WTC11 (cell line): Measurements from ENCODE around the gene FANK1. TPM values are rescaled to one million over a fixed set of nuclear protein-coding genes. Genes with fewer than 3 reads are reported as not detected.
"Not testable (repeated sequence)": the region's sequence is repeated elsewhere in the genome, so short reads cannot be mapped to it uniquely, and the experiment has no call there.

Experiments
- ATAC-seq: fragments of 200-7000 bp; cut with Tn5 transposase; 2 replicates; pipeline ENCODE4 v1.10.0; 2021; ENCODE audit warnings: mild to moderate bottlenecking, moderate library complexity
- CTCF ChIA-PET: fragments of 300-600 bp; sonication (Branson Sonifier 250); formaldehyde crosslinking; loops from one replicate; lab custom pipeline; 2021; ENCODE audit warnings: antibody characterized with exemption; lab: Charles Lee
- POLR2A ChIA-PET: fragments of 350-600 bp; sonication (Branson Sonifier 250); formaldehyde crosslinking; loops from one replicate; lab custom pipeline; 2021; ENCODE audit warnings: antibody characterized with exemption; lab: Charles Lee
- DNase-seq: peaks from one replicate; pipeline ENCODE4 v3.0.0; 2021; ENCODE audit warnings: low spot score
- H3K27ac Mint-ChIP-seq: 2 replicates; pipeline ENCODE4 v1.8.0; 2021; ENCODE audit warnings: mixed read lengths
- H3K27me3 Mint-ChIP-seq: 2 replicates; pipeline ENCODE4 v1.8.0; 2021; ENCODE audit warnings: low read depth, mild to moderate bottlenecking, moderate library complexity, mixed read lengths
- H3K36me3 Mint-ChIP-seq: 2 replicates; pipeline ENCODE4 v1.8.0; 2021; ENCODE audit warnings: mixed read lengths
- H3K4me1 Mint-ChIP-seq: 2 replicates; pipeline ENCODE4 v1.8.0; 2022; ENCODE audit warnings: mixed read lengths
- H3K4me3 Mint-ChIP-seq: 2 replicates; pipeline ENCODE4 v1.8.0; 2021; ENCODE audit warnings: mild to moderate bottlenecking, moderate library complexity, mixed read lengths
- H3K9me3 Mint-ChIP-seq: 2 replicates; pipeline ENCODE4 v1.8.0; 2021; ENCODE audit warnings: mixed read lengths
- ATF1 ChIP-seq: sonication (generic); formaldehyde crosslinking; IDR thresholded peaks from 2 replicates; pipeline ENCODE4 v1.8.1; 2023; ENCODE audit warnings: mild to moderate bottlenecking, moderate library complexity, missing genetic modification reagents
- ELF4 ChIP-seq: sonication (generic); formaldehyde crosslinking; IDR thresholded peaks from 2 replicates; pipeline ENCODE4 v1.8.1; 2022; ENCODE audit warnings: low read depth, mild to moderate bottlenecking, moderate library complexity, missing genetic modification reagents
- FOXJ3 ChIP-seq: sonication (generic); formaldehyde crosslinking; IDR thresholded peaks from 2 replicates; pipeline ENCODE4 v1.9.0; 2021; ENCODE audit warnings: missing genetic modification reagents, mild to moderate bottlenecking, borderline replicate concordance
- FOXK1 ChIP-seq: sonication (generic); formaldehyde crosslinking; IDR thresholded peaks from 2 replicates; pipeline ENCODE4 v1.8.0; 2022; ENCODE audit warnings: mild to moderate bottlenecking, moderate library complexity, missing genetic modification reagents
- FOXP1 ChIP-seq: sonication (generic); formaldehyde crosslinking; IDR thresholded peaks from 2 replicates; pipeline ENCODE4 v1.8.0; 2022; ENCODE audit warnings: missing genetic modification reagents, mild to moderate bottlenecking, moderate library complexity, borderline replicate concordance
- MXD4 ChIP-seq: fragments of 250-450 bp; sonication (Bioruptor Pico); IDR thresholded peaks from 2 replicates; pipeline ENCODE4 v1.8.0; 2021; ENCODE audit warnings: mild to moderate bottlenecking, moderate library complexity, borderline replicate concordance
- NR1H2 ChIP-seq: sonication (generic); formaldehyde crosslinking; IDR thresholded peaks from 2 replicates; pipeline ENCODE4 v1.9.0; 2021; ENCODE audit warnings: mild to moderate bottlenecking, moderate library complexity, missing genetic modification reagents
- NR2C2 ChIP-seq: sonication (generic); formaldehyde crosslinking; IDR thresholded peaks from 2 replicates; pipeline ENCODE4 v1.8.0; 2022; ENCODE audit warnings: mild to moderate bottlenecking, missing genetic modification reagents
- NR3C1 ChIP-seq: sonication (generic); formaldehyde crosslinking; conservative IDR thresholded peaks from 2 replicates; pipeline ENCODE4 v1.8.1; 2023; ENCODE audit warnings: low read depth, mild to moderate bottlenecking, missing genetic modification reagents
- TP53 ChIP-seq: sonication (generic); formaldehyde crosslinking; IDR thresholded peaks from 2 replicates; pipeline ENCODE4 v1.8.1; 2023; ENCODE audit warnings: mild to moderate bottlenecking, missing genetic modification reagents
- ZNF138 ChIP-seq: sonication (generic); formaldehyde crosslinking; conservative IDR thresholded peaks from 2 replicates; pipeline ENCODE4 v1.8.1; 2022; ENCODE audit warnings: mild to moderate bottlenecking, moderate library complexity, missing genetic modification reagents
- ZNF416 ChIP-seq: fragments of 250-450 bp; sonication (Bioruptor Pico); IDR thresholded peaks from 2 replicates; pipeline ENCODE4 v1.9.0; 2021; ENCODE audit warnings: mild to moderate bottlenecking, inconsistent platforms
- total RNA-seq: library from RNA; stranded (reverse); gene quantifications from 3 replicates; pipeline ENCODE4 v1.2.3, GENCODE V29; 2021
- TF ChIP-seq, protein P1 (sequence below): sonication (generic); formaldehyde crosslinking; conservative IDR thresholded peaks from 2 replicates; pipeline ENCODE4 v1.8.1; 2022; ENCODE audit warnings: mild to moderate bottlenecking, missing genetic modification reagents
- TF ChIP-seq, protein P2 (sequence below): sonication (generic); formaldehyde crosslinking; IDR thresholded peaks from 2 replicates; pipeline ENCODE4 v1.8.0; 2022; ENCODE audit warnings: mild to moderate bottlenecking, missing genetic modification reagents
- TF ChIP-seq, protein P3 (sequence below): sonication (generic); formaldehyde crosslinking; IDR thresholded peaks from 2 replicates; pipeline ENCODE4 v1.8.1; 2022; ENCODE audit warnings: missing genetic modification reagents, borderline replicate concordance
- TF ChIP-seq, protein P4 (sequence below): sonication (generic); formaldehyde crosslinking; IDR thresholded peaks from 2 replicates; pipeline ENCODE4 v1.8.0; 2023; ENCODE audit warnings: missing genetic modification reagents, mild to moderate bottlenecking, borderline replicate concordance

The FANK1 gene
- total RNA-seq, 1 experiment from 2014 or later, result 3.4 TPM

DNA sequence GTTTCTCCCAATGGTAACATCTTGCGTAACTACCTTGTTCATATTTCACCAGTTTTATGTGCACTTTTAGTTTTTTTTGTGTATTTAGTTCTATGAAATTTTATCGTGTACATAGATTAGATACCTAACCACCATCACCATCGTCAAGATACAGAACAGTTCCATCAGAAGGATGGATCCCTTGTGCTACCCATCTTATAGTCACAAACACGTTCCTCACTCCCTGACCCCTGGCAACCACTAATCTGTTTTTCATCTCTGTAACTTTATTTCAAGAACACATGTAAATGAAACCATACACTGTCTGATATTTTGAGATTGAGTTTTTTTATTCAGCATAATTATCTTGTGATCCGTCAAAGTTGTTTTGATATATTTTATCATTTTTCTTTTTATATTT lies 29.9 kb downstream of the FANK1 start:
- DNase-seq (no peak), ATAC-seq (no peak)
- ChIA-PET CTCF (no interaction called here), POLR2A (no interaction called here)
- no peaks in the 10 kb centered on the region for H3K27me3 Mint-ChIP-seq
- H3K27ac Mint-ChIP-seq, result no peak overlapping the region
- H3K4me3 Mint-ChIP-seq, result no peak overlapping the region
- no peaks in the 10 kb centered on the region for H3K36me3 Mint-ChIP-seq
- H3K9me3 Mint-ChIP-seq, result peaks cover 5% of the 10 kb centered on the region
- H3K4me1 Mint-ChIP-seq, result peaks cover 4% of the 10 kb centered on the region
- TF ChIP-seq, protein P1, sequence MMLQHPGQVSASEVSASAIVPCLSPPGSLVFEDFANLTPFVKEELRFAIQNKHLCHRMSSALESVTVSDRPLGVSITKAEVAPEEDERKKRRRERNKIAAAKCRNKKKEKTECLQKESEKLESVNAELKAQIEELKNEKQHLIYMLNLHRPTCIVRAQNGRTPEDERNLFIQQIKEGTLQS, result no peak
- TF ChIP-seq, protein P2, sequence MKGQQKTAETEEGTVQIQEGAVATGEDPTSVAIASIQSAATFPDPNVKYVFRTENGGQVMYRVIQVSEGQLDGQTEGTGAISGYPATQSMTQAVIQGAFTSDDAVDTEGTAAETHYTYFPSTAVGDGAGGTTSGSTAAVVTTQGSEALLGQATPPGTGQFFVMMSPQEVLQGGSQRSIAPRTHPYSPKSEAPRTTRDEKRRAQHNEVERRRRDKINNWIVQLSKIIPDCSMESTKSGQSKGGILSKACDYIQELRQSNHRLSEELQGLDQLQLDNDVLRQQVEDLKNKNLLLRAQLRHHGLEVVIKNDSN (CRISPR knock-in tag), result no peak
- TF ChIP-seq ZNF138 (CRISPR knock-in tag) (no peak), ELF4 (CRISPR knock-in tag) (no peak), NR1H2 (CRISPR knock-in tag) (no peak), NR3C1 (CRISPR knock-in tag) (no peak), FOXP1 (no peak), ZNF416 (no peak), FOXJ3 (CRISPR knock-in tag) (no peak)
- TF ChIP-seq, protein P3, sequence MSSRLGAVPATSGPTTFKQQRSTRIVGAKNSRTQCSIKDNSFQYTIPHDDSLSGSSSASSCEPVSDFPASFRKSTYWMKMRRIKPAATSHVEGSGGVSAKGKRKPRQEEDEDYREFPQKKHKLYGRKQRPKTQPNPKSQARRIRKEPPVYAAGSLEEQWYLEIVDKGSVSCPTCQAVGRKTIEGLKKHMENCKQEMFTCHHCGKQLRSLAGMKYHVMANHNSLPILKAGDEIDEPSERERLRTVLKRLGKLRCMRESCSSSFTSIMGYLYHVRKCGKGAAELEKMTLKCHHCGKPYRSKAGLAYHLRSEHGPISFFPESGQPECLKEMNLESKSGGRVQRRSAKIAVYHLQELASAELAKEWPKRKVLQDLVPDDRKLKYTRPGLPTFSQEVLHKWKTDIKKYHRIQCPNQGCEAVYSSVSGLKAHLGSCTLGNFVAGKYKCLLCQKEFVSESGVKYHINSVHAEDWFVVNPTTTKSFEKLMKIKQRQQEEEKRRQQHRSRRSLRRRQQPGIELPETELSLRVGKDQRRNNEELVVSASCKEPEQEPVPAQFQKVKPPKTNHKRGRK (CRISPR knock-in tag), result no peak
- TF ChIP-seq, protein P4, sequence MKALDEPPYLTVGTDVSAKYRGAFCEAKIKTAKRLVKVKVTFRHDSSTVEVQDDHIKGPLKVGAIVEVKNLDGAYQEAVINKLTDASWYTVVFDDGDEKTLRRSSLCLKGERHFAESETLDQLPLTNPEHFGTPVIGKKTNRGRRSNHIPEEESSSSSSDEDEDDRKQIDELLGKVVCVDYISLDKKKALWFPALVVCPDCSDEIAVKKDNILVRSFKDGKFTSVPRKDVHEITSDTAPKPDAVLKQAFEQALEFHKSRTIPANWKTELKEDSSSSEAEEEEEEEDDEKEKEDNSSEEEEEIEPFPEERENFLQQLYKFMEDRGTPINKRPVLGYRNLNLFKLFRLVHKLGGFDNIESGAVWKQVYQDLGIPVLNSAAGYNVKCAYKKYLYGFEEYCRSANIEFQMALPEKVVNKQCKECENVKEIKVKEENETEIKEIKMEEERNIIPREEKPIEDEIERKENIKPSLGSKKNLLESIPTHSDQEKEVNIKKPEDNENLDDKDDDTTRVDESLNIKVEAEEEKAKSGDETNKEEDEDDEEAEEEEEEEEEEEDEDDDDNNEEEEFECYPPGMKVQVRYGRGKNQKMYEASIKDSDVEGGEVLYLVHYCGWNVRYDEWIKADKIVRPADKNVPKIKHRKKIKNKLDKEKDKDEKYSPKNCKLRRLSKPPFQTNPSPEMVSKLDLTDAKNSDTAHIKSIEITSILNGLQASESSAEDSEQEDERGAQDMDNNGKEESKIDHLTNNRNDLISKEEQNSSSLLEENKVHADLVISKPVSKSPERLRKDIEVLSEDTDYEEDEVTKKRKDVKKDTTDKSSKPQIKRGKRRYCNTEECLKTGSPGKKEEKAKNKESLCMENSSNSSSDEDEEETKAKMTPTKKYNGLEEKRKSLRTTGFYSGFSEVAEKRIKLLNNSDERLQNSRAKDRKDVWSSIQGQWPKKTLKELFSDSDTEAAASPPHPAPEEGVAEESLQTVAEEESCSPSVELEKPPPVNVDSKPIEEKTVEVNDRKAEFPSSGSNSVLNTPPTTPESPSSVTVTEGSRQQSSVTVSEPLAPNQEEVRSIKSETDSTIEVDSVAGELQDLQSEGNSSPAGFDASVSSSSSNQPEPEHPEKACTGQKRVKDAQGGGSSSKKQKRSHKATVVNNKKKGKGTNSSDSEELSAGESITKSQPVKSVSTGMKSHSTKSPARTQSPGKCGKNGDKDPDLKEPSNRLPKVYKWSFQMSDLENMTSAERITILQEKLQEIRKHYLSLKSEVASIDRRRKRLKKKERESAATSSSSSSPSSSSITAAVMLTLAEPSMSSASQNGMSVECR (CRISPR knock-in tag), result no peak

DNA sequence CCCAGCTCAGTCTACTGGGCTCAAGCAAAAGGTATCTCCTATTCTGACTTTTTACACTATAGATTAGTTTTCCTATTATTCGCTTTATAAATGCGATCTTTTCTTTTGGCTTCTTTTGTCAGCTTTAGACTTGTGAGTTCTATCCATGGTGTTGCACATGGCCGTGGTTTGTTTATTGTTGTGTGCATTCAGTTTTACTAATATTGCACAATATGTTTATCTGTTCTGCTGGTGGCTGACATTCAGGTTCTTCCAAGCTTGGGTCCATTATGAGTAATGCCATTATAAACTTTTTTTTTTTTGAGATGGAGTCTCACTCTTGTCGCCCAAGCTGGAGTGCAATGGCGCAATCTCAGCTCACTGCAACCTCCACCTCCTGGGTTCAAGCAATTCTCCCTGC lies 30.9 kb downstream of the FANK1 start:
- peaks cover 11% of the 10 kb centered on the region for H3K9me3 Mint-ChIP-seq
- ATAC-seq, H3K27ac Mint-ChIP-seq, H3K36me3 Mint-ChIP-seq, H3K4me1 Mint-ChIP-seq, POLR2A ChIA-PET, H3K27me3 Mint-ChIP-seq, H3K4me3 Mint-ChIP-seq, DNase-seq: not testable (repeated sequence)
- CTCF ChIA-PET, result interaction anchor here (0.7 kb wide), 1 partner anchor 332 kb away, joined by 3 read pairs; no protein-coding TSS in a partner anchor

DNA sequence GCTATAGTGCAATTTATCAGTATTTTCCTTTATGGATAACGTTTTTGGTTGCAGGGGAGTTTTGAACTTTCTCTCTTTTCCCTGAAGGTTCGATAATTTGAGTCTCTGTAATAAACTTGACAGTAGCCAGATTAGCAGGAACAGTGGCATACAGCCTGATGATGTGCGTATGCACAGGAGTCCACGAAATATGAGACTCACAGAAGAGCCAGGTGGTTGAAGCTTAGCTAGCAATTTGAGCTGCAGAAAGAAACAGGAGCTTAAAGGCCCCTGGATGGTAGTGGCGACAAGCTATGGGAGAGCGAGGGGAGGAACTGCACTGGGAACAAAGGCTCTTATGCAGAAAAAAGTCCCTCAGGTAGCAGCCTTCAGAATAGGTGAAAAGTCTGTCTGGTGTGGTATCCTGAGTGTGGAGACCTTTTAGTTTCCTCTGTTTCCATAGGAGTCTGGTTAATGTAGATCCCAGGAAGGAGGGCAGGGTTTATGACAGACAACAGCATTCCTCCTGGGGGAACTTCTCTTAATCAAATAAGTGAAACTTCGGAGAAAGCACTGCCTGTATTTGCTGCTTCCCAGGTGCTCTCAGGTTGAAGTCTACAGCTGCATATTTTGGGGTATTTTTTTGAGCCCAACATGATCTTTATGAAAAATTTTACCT lies 32.7 kb downstream of the FANK1 start:
- no peak for TF ChIP-seq NR2C2 (CRISPR knock-in tag)
- TF ChIP-seq FOXK1 (CRISPR knock-in tag), result no peak
- no peak for TF ChIP-seq ATF1 (CRISPR knock-in tag)
- TF ChIP-seq MXD4, result no peak
- TF ChIP-seq TP53 (CRISPR knock-in tag), result no peak
- H3K27ac Mint-ChIP-seq, result no peak overlapping the region
- H3K36me3 Mint-ChIP-seq, result no peaks in the 10 kb centered on the region
- DNase-seq (no peak), ATAC-seq (no peak)
- peaks cover 4% of the 10 kb centered on the region for H3K4me1 Mint-ChIP-seq
- no peaks in the 10 kb centered on the region for H3K27me3 Mint-ChIP-seq
- CTCF ChIA-PET, result no interaction called here
- POLR2A ChIA-PET, result no interaction called here
- no peak overlapping the region for H3K4me3 Mint-ChIP-seq
- H3K9me3 Mint-ChIP-seq, result peaks cover 11% of the 10 kb centered on the region
